SH-SY5Y (cell line): ENCODE data around the gene MGME1.

Source experiments
- GATA2 ChIP-seq: IDR thresholded peaks from 2 replicates; pipeline ENCODE4 v1.6.1; 2011; ENCODE audit warnings: mild to moderate bottlenecking, low read depth, low read length
- GATA3 ChIP-seq: IDR thresholded peaks from 2 replicates; pipeline ENCODE4 v1.6.1; 2011; ENCODE audit warnings: low read depth, mild to moderate bottlenecking, low read length, moderate library complexity

GRCh38 chr20:17921774-17922173 lies 47.0 kb upstream of the MGME1 start:
- TF ChIP-seq GATA2 (no peak), GATA3 (no peak)
